ENCODE results near the gene ROR2.
A peak's percentile ranks its signal among the peaks of the same experiment; 100 is the strongest.
"Not testable (repeated sequence)": the region's sequence is repeated elsewhere in the genome, so short reads cannot be mapped to it uniquely, and the experiment has no call there.

Gene ROR2

GRCh38 chr9:91949946-91950664, at the start of gene ROR2:
Gene ROR2, minus strand, starts transcription at chr9:91950228.
- Mint-ChIP-seq H3K36me3 (ENCODE audit: insufficient read depth) (peaks cover 3% of the 10 kb centered on the region), H3K4me3 (peak within 1 kb of the TSS; percentile 55), H3K27me3 (peaks cover 82% of the 10 kb centered on the region), H3K27ac (ENCODE audit: low read depth) (no peak within 1 kb of the TSS), H3K4me1 (peaks cover 8% of the 10 kb centered on the region), H3K9me3 (no peaks in the 10 kb centered on the region)
- ATAC-seq (replicated peaks; ENCODE audit: extremely low read depth, poor library complexity, severe bottlenecking) (peak; percentile 69), DNase-seq (ENCODE audit: low spot score in 2 of 2) (peak in 1 of 2 donors; percentile 27)

GRCh38 chr9:91995000-91995655, 45.1 kb upstream of the ROR2 start:
- no peak overlapping the region for H3K27ac Mint-ChIP-seq (ENCODE audit: low read depth)
- ATAC-seq (replicated peaks; ENCODE audit: extremely low read depth, poor library complexity, severe bottlenecking): no peak
- no peaks in the 10 kb centered on the region for H3K4me1 Mint-ChIP-seq
- H3K36me3 Mint-ChIP-seq (ENCODE audit: insufficient read depth): peaks cover 2% of the 10 kb centered on the region
- H3K27me3 Mint-ChIP-seq: peaks cover 58% of the 10 kb centered on the region
- no peak overlapping the region for H3K4me3 Mint-ChIP-seq
- DNase-seq (ENCODE audit: low spot score in 2 of 2): no peak
- no peaks in the 10 kb centered on the region for H3K9me3 Mint-ChIP-seq

GRCh38 chr9:91994422-91994821, 44.4 kb upstream of the ROR2 start:
- H3K9me3 Mint-ChIP-seq: no peaks in the 10 kb centered on the region
- H3K4me1 Mint-ChIP-seq: no peaks in the 10 kb centered on the region
- no peak overlapping the region for H3K27ac Mint-ChIP-seq (ENCODE audit: low read depth)
- no peak for ATAC-seq (replicated peaks; ENCODE audit: extremely low read depth, poor library complexity, severe bottlenecking)
- peaks cover 58% of the 10 kb centered on the region for H3K27me3 Mint-ChIP-seq
- H3K36me3 Mint-ChIP-seq (ENCODE audit: insufficient read depth): peaks cover 2% of the 10 kb centered on the region
- no peak overlapping the region for H3K4me3 Mint-ChIP-seq
- DNase-seq (ENCODE audit: low spot score in 2 of 2): no peak

GRCh38 chr9:91992461-91993041, 42.5 kb upstream of the ROR2 start:
- Mint-ChIP-seq H3K36me3 (ENCODE audit: insufficient read depth) (peaks cover 2% of the 10 kb centered on the region), H3K9me3 (no peaks in the 10 kb centered on the region), H3K4me1 (peaks cover 6% of the 10 kb centered on the region), H3K4me3 (no peak overlapping the region), H3K27ac (ENCODE audit: low read depth) (no peak overlapping the region), H3K27me3 (peaks cover 73% of the 10 kb centered on the region)
- ATAC-seq (replicated peaks; ENCODE audit: extremely low read depth, poor library complexity, severe bottlenecking) (no peak), DNase-seq (ENCODE audit: low spot score in 2 of 2) (no peak)

- H3K27ac Mint-ChIP-seq (ENCODE audit: low read depth): no peak overlapping the region
- no peaks in the 10 kb centered on the region for H3K36me3 Mint-ChIP-seq (ENCODE audit: insufficient read depth)
- no peaks in the 10 kb centered on the region for H3K9me3 Mint-ChIP-seq
- DNase-seq (ENCODE audit: low spot score in 2 of 2) (no peak), ATAC-seq (replicated peaks; ENCODE audit: extremely low read depth, poor library complexity, severe bottlenecking) (no peak)
- peaks cover 6% of the 10 kb centered on the region for H3K4me1 Mint-ChIP-seq
- H3K4me3 Mint-ChIP-seq: no peak overlapping the region
- peaks cover 73% of the 10 kb centered on the region for H3K27me3 Mint-ChIP-seq
Measured at GRCh38 chr9:91991721-91992341, 41.8 kb upstream of the ROR2 start.

GRCh38 chr9:91986248-91986647, 36.2 kb upstream of the ROR2 start:
- Mint-ChIP-seq H3K27ac (ENCODE audit: low read depth) (no peak overlapping the region), H3K27me3 (peaks cover 39% of the 10 kb centered on the region)
- ATAC-seq (replicated peaks; ENCODE audit: extremely low read depth, poor library complexity, severe bottlenecking): no peak

GRCh38 chr9:91985692-91986091, 35.7 kb upstream of the ROR2 start:
- Mint-ChIP-seq H3K4me3 (no peak overlapping the region), H3K27ac (ENCODE audit: low read depth) (no peak overlapping the region), H3K4me1 (peaks cover 6% of the 10 kb centered on the region), H3K9me3 (no peaks in the 10 kb centered on the region), H3K27me3 (peaks cover 33% of the 10 kb centered on the region), H3K36me3 (ENCODE audit: insufficient read depth) (peaks cover 2% of the 10 kb centered on the region)
- ATAC-seq (replicated peaks; ENCODE audit: extremely low read depth, poor library complexity, severe bottlenecking): no peak
- DNase-seq (ENCODE audit: low spot score in 2 of 2): no peak

More at GRCh38 chr9:91986248-91986647, 36.2 kb upstream of the ROR2 start:
- Mint-ChIP-seq H3K36me3 (ENCODE audit: insufficient read depth) (peaks cover 2% of the 10 kb centered on the region), H3K9me3 (no peaks in the 10 kb centered on the region), H3K4me1 (peaks cover 6% of the 10 kb centered on the region), H3K4me3 (no peak overlapping the region)
- no peak for DNase-seq (ENCODE audit: low spot score in 2 of 2)

GRCh38 chr9:91978740-91979414, 28.8 kb upstream of the ROR2 start:
- no peak overlapping the region for H3K27ac Mint-ChIP-seq (ENCODE audit: low read depth)
- no peaks in the 10 kb centered on the region for H3K9me3 Mint-ChIP-seq
- no peaks in the 10 kb centered on the region for H3K4me1 Mint-ChIP-seq
- H3K4me3 Mint-ChIP-seq: no peak overlapping the region
- DNase-seq (ENCODE audit: low spot score in 2 of 2): no peak
- ATAC-seq (replicated peaks; ENCODE audit: extremely low read depth, poor library complexity, severe bottlenecking): no peak
- H3K27me3 Mint-ChIP-seq: peaks cover 31% of the 10 kb centered on the region
- H3K36me3 Mint-ChIP-seq (ENCODE audit: insufficient read depth): no peaks in the 10 kb centered on the region

- not testable (repeated sequence) for H3K4me1 Mint-ChIP-seq; ATAC-seq (replicated peaks; ENCODE audit: extremely low read depth, poor library complexity, severe bottlenecking); H3K36me3 Mint-ChIP-seq (ENCODE audit: insufficient read depth); DNase-seq (ENCODE audit: low spot score in 2 of 2); H3K9me3 Mint-ChIP-seq; H3K4me3 Mint-ChIP-seq; H3K27ac Mint-ChIP-seq (ENCODE audit: low read depth)
- H3K27me3 Mint-ChIP-seq: peaks cover 46% of the 10 kb centered on the region
Measured at GRCh38 chr9:91975254-91975653, 25.2 kb upstream of the ROR2 start.

- H3K27me3 Mint-ChIP-seq: peaks cover 49% of the 10 kb centered on the region
- H3K9me3 Mint-ChIP-seq: no peaks in the 10 kb centered on the region
- DNase-seq (ENCODE audit: low spot score in 2 of 2) (no peak), ATAC-seq (replicated peaks; ENCODE audit: extremely low read depth, poor library complexity, severe bottlenecking) (no peak)
- H3K36me3 Mint-ChIP-seq (ENCODE audit: insufficient read depth): no peaks in the 10 kb centered on the region
- no peak overlapping the region for H3K27ac Mint-ChIP-seq (ENCODE audit: low read depth)
- no peaks in the 10 kb centered on the region for H3K4me1 Mint-ChIP-seq
- no peak overlapping the region for H3K4me3 Mint-ChIP-seq
Measured at GRCh38 chr9:91972711-91973110, 22.7 kb upstream of the ROR2 start.

GRCh38 chr9:91972076-91972626, 22.1 kb upstream of the ROR2 start:
- H3K4me3 Mint-ChIP-seq: no peak overlapping the region

GRCh38 chr9:91967259-91967658, 17.2 kb upstream of the ROR2 start:
- no peak overlapping the region for H3K27ac Mint-ChIP-seq (ENCODE audit: low read depth)
- H3K4me3 Mint-ChIP-seq: no peak overlapping the region
- no peaks in the 10 kb centered on the region for H3K36me3 Mint-ChIP-seq (ENCODE audit: insufficient read depth)
- ATAC-seq (replicated peaks; ENCODE audit: extremely low read depth, poor library complexity, severe bottlenecking): no peak
- no peaks in the 10 kb centered on the region for H3K4me1 Mint-ChIP-seq
- no peak for DNase-seq (ENCODE audit: low spot score in 2 of 2)
- H3K27me3 Mint-ChIP-seq: peaks cover 68% of the 10 kb centered on the region
- H3K9me3 Mint-ChIP-seq: no peaks in the 10 kb centered on the region

More at GRCh38 chr9:91972076-91972626, 22.1 kb upstream of the ROR2 start:
- Mint-ChIP-seq H3K27me3 (peaks cover 53% of the 10 kb centered on the region), H3K4me1 (no peaks in the 10 kb centered on the region), H3K36me3 (ENCODE audit: insufficient read depth) (no peaks in the 10 kb centered on the region), H3K9me3 (no peaks in the 10 kb centered on the region), H3K27ac (ENCODE audit: low read depth) (no peak overlapping the region)
- ATAC-seq (replicated peaks; ENCODE audit: extremely low read depth, poor library complexity, severe bottlenecking) (no peak), DNase-seq (ENCODE audit: low spot score in 2 of 2) (no peak)

All from central memory CD8-positive, alpha-beta T cell (primary cell).